Heart left ventricle (tissue), 13 donors: Measurements from ENCODE around the gene TMEM89.

Source experiments
- POLR2A ChIP-seq, 2 donors: fragments of 450-650 bp; IDR thresholded peaks; one replicate each; pipeline ENCODE4 v1.6.1; 2017; ENCODE audit warnings: antibody characterized with exemption in 2 of 2, mild to moderate bottlenecking in 2 of 2, moderate library complexity in 2 of 2
- TF ChIP-seq, protein P1 (sequence below), 12 donors: fragments of 200-600 bp; sonication (generic) in 4 of 12; IDR thresholded peaks; one replicate each; pipeline versions ENCODE4 v1.5.0 to v1.8.0; 2018 to 2022; ENCODE audit warnings: antibody characterized with exemption in 12 of 12, mild to moderate bottlenecking in 5 of 12
- donor health status: ischemic (EF 13 %, LVEDD 7.1; RV severe dilation, severe dysfunction).
- donor health status: DM: no; HTN: yes; CAD: no.
- donor health status: DM: no; HTN: no; CAD: no.
- donor health status: ischemic (EF 25% LVEDD 6.9; RV normal size, moderate dysfunction).
- donor health status: ischemic (EF 25% LVEDD 5.7; RV mildly dilated, moderate dysfunction).
- donor health status: ischemic (EF 35%, LVEDD 5.7; RV mildly dilated, moderate dysfunction).
- donor health status: nonischemic (EF 11% LVEDD 7.7; RV severe dilation, severe dysfunction).
- donor health status: DM: yes; HTN: yes; CAD: no.
- donor health status: PGD.
- donor health status: ischemic (EF 29% LVEDD 5.4; RV normal size, mild dysfunction).
- donor health status: nonischemic (EF 23%, LVEDD 6.1; RV moderate dilation, normal function).

GRCh38 chr3:48633256-48633655 lies 11.7 kb upstream of the TMEM89 start:
- TF ChIP-seq, protein P1, sequence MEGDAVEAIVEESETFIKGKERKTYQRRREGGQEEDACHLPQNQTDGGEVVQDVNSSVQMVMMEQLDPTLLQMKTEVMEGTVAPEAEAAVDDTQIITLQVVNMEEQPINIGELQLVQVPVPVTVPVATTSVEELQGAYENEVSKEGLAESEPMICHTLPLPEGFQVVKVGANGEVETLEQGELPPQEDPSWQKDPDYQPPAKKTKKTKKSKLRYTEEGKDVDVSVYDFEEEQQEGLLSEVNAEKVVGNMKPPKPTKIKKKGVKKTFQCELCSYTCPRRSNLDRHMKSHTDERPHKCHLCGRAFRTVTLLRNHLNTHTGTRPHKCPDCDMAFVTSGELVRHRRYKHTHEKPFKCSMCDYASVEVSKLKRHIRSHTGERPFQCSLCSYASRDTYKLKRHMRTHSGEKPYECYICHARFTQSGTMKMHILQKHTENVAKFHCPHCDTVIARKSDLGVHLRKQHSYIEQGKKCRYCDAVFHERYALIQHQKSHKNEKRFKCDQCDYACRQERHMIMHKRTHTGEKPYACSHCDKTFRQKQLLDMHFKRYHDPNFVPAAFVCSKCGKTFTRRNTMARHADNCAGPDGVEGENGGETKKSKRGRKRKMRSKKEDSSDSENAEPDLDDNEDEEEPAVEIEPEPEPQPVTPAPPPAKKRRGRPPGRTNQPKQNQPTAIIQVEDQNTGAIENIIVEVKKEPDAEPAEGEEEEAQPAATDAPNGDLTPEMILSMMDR (IDR thresholded peaks at IDR 0.05): no peak
- TF ChIP-seq POLR2A (IDR thresholded peaks at IDR 0.05): no peak
